Measurements from ENCODE around the gene TXNRD1.

DNA sequence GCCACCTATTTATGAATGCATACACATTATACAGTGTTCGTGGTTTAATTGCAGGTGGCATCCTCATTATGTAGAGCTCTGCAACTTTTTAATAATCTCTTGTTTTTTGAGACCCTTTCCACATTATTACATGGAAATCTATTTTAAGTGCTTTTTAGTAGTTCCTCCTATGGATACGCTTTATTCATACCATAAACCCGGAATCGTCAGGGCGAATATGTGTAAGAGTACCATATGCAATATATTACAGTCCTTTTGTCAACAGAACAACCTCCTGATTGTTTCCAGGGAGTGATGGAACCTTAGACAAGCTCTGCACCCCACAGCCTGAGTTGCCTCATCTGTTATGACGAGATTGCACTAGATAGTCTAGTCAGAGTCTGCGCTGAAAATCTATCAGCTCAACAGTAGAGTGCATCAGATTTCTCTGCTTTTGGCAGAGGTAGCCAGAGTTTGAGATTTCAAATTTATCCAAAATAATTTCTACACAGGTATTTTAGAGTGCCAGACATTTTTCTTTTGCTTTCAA is 121.5 kb downstream of the TXNRD1 start:
- TF ChIP-seq YY1 (IDR thresholded peaks at IDR 0.05; ENCODE audit: extremely low read depth, insufficient replicate concordance, low read depth, low read length), result no peak
- TF ChIP-seq POLR2A (IDR thresholded peaks at IDR 0.05; ENCODE audit: borderline replicate concordance, extremely low read depth, insufficient read depth, insufficient read length), result no peak
- TF ChIP-seq, protein P1, sequence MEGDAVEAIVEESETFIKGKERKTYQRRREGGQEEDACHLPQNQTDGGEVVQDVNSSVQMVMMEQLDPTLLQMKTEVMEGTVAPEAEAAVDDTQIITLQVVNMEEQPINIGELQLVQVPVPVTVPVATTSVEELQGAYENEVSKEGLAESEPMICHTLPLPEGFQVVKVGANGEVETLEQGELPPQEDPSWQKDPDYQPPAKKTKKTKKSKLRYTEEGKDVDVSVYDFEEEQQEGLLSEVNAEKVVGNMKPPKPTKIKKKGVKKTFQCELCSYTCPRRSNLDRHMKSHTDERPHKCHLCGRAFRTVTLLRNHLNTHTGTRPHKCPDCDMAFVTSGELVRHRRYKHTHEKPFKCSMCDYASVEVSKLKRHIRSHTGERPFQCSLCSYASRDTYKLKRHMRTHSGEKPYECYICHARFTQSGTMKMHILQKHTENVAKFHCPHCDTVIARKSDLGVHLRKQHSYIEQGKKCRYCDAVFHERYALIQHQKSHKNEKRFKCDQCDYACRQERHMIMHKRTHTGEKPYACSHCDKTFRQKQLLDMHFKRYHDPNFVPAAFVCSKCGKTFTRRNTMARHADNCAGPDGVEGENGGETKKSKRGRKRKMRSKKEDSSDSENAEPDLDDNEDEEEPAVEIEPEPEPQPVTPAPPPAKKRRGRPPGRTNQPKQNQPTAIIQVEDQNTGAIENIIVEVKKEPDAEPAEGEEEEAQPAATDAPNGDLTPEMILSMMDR (IDR thresholded peaks at IDR 0.05 in 2 of 3, conservative IDR thresholded peaks at IDR 0.05 in 1 of 3; ENCODE audit: borderline replicate concordance in 1 of 3, insufficient read depth in 1 of 3, low read depth in 2 of 3, low read length in 2 of 3), result no peak
- no peak for TF ChIP-seq SP1 (IDR thresholded peaks at IDR 0.05; ENCODE audit: low read depth)
- no peak for TF ChIP-seq REST (IDR thresholded peaks at IDR 0.05; ENCODE audit: low read depth)
- no peak for TF ChIP-seq POLR2AphosphoS5 (IDR thresholded peaks at IDR 0.05; ENCODE audit: low read depth, low read length)
- TF ChIP-seq, protein P2, sequence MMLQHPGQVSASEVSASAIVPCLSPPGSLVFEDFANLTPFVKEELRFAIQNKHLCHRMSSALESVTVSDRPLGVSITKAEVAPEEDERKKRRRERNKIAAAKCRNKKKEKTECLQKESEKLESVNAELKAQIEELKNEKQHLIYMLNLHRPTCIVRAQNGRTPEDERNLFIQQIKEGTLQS (IDR thresholded peaks at IDR 0.05), result no peak
- TF ChIP-seq CEBPB (IDR thresholded peaks at IDR 0.05; ENCODE audit: low read depth), result no peak
- no peak for TF ChIP-seq JUND (IDR thresholded peaks at IDR 0.05)
